Stomach (tissue), 9 donors: ENCODE measurements around the gene NPIPB2. TPM values are rescaled to one million over a fixed set of nuclear protein-coding genes. Genes with fewer than 3 reads are reported as not detected.

Experiments used
- DNase-seq, 2 donors: peaks; one replicate each; pipeline versions ENCODE4 v3.0.0 to v3.0.0-alpha.2; 2013 to 2019
- H3K27ac ChIP-seq, 5 donors: fragments of 200-600 bp in 4 of 5; sonication (generic) in 4 of 5; one replicate each; pipeline ENCODE4 v1.5.1; 2013 to 2019; ENCODE audit warnings: mild to moderate bottlenecking in 1 of 5, moderate library complexity in 1 of 5
- H3K27me3 ChIP-seq, 3 donors: fragments of 200-600 bp; sonication (generic); one replicate each; pipeline ENCODE4 v1.5.1; 2017 to 2019; ENCODE audit warnings: mixed run types in 1 of 3
- H3K36me3 ChIP-seq, 4 donors: fragments of 200-600 bp; sonication (generic); 1 replicate in 3 of 4; 2 replicates in 1 of 4; pipeline ENCODE4 v1.5.1; 2016 to 2019
- H3K4me1 ChIP-seq, 4 donors: fragments of 200-600 bp; sonication (generic); one replicate each; pipeline ENCODE4 v1.5.1; 2016 to 2019
- H3K4me3 ChIP-seq, 4 donors: fragments of 200-600 bp; sonication (generic) in 3 of 4; one replicate each; pipeline ENCODE4 v1.5.1; 2016 to 2019; ENCODE audit warnings: mild to moderate bottlenecking in 1 of 4
- H3K9me3 ChIP-seq, 4 donors: fragments of 200-600 bp; sonication (generic); one replicate each; pipeline ENCODE4 v1.5.1; 2016 to 2019
- EP300 ChIP-seq: sonication (generic); formaldehyde crosslinking; IDR thresholded peaks from one replicate; pipeline ENCODE4 v1.6.1; 2017; ENCODE audit warnings: antibody characterized with exemption
- POLR2A ChIP-seq, 4 donors: fragments of 450-650 bp; IDR thresholded peaks; one replicate each; pipeline ENCODE4 v1.6.1; 2016; ENCODE audit warnings: antibody characterized with exemption in 4 of 4, control low read depth in 2 of 4, mild to moderate bottlenecking in 1 of 4, moderate library complexity in 1 of 4
- POLR2AphosphoS5 ChIP-seq, 3 donors: sonication (generic); formaldehyde crosslinking; IDR thresholded peaks; one replicate each; pipeline ENCODE4 v1.6.1; 2016; ENCODE audit warnings: antibody characterized with exemption in 3 of 3
- WGBS, 5 donors: extraction: QIAGEN DNeasy Blood & Tissue Kit in 3 of 5; methylation state at CpG; one replicate each; pipeline versions ENCODE4 v1.1.5 to v1.1.7; 2013 to 2018; 5-methylcytosine and 5-hydroxymethylcytosine counted together
- intact Hi-C: fragments of 100-400 bp; cut with DNase I; formaldehyde crosslinking; loops from one replicate; pipeline ENCODE4 v1.15.1; 2023; ENCODE audit warnings: low total_unique reads
- polyA plus RNA-seq, 3 donors: library from polyadenylated mRNA; stranded (reverse); fragments of 200-250 nt; gene quantifications; one replicate each; pipeline ENCODE4 v1.2.3, GENCODE V29; 2013
- total RNA-seq, 5 donors: library from RNA; depleted of rRNA; stranded (reverse); fragments of >200 nt; gene quantifications; one replicate each; pipeline versions ENCODE4 v1.1.0 to v1.2.3, GENCODE V29; 2014 to 2016
- TF ChIP-seq, protein P1 (sequence below), 7 experiments: fragments of 450-650 bp in 4 of 7; fragments of 200-600 bp in 3 of 7; sonication (generic) in 3 of 7; IDR thresholded peaks; one replicate each; pipeline ENCODE4 v1.5.1; 2016 to 2019; ENCODE audit warnings: antibody characterized with exemption in 7 of 7, control low read depth in 2 of 7, mild to moderate bottlenecking in 1 of 7
- donor health status: healthy with polysubstance abuse.
- donor health status: Bipolar disorder and iron deficiency.
- donor health status: healthy.

NPIPB2 gene
- total and polyA plus RNA-seq, 8 donors: 1.7 to 55.8 (median 13.0) TPM

DNA sequence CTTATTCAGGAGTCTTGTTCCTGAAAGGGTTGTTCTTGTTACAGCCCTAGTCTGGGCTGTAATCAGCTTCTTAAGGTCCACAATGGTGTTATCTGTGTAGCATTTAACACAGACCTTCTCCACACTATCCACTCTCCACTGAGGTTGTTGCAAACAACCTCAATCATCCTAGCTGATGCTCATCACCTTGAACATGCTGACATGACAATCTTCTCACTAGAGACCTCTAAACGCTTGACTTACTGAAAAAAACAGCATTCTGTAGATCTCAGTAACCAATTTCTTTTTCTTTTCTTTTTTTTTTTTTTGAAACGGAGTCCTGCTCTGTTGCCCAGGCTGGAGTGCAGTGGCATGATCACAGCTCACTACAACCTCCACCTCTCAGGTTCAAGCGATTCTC lies 26.7 kb upstream of the NPIPB2 start:
- intact Hi-C loops: no loop called here
- Histone ChIP-seq H3K4me3 (no peak overlapping the region), H3K27ac (no peak overlapping the region), H3K36me3 (peaks cover 0 to 28% (median 5%) of the 10 kb centered on the region in 4 donors), H3K27me3 (no peaks in the 10 kb centered on the region), H3K9me3 (no peaks in the 10 kb centered on the region), H3K4me1 (no peaks in the 10 kb centered on the region)
- WGBS, 5 donors: 72 to 96% (median 91%) methylated on average over 3 of the region's 3 CpGs
- no peak for TF ChIP-seq EP300
- no peak for DNase-seq

DNA sequence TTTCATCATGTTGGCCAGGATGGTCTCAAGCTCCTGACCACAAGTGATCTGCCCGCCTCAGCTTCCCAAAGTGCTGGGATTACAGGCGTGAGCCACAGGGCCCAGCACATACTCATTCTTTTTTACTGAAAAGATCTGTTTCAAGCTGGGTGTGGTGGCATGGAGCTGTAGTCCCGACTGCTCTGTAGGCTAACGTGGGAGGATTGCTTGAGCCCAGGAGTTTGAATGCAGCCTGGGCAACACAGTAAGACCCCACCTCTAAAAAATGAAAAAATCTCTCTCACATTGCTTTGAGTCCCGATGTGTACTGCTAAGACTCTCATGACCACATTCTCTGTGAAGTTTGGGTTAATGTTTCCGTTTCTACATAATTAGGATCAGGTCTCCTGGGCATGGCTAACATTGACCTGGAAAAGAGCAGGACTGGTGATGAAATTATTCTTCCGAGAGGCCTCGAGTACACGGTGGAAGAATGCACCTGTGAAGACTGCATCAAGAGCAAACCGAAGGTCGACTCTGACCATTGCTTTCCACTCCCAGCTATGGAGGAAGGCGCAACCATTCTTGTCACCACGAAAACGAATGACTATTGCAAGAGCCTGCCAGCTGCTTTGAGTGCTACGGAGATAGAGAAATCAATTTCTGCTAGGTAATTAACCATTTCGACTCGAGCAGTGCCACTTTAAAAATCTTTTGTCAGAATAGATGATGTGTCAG lies 25.5 kb upstream of the NPIPB2 start:
- intact Hi-C loops: no loop called here
- 69 to 83% (median 74%) methylated on average over 17 of the region's 17 CpGs for WGBS, 5 donors
- H3K27ac ChIP-seq: no peak overlapping the region
- TF ChIP-seq, protein P1, sequence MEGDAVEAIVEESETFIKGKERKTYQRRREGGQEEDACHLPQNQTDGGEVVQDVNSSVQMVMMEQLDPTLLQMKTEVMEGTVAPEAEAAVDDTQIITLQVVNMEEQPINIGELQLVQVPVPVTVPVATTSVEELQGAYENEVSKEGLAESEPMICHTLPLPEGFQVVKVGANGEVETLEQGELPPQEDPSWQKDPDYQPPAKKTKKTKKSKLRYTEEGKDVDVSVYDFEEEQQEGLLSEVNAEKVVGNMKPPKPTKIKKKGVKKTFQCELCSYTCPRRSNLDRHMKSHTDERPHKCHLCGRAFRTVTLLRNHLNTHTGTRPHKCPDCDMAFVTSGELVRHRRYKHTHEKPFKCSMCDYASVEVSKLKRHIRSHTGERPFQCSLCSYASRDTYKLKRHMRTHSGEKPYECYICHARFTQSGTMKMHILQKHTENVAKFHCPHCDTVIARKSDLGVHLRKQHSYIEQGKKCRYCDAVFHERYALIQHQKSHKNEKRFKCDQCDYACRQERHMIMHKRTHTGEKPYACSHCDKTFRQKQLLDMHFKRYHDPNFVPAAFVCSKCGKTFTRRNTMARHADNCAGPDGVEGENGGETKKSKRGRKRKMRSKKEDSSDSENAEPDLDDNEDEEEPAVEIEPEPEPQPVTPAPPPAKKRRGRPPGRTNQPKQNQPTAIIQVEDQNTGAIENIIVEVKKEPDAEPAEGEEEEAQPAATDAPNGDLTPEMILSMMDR (IDR thresholded peaks at IDR 0.05): no peak
- TF ChIP-seq POLR2A (IDR thresholded peaks at IDR 0.05) (no peak), EP300 (no peak), POLR2AphosphoS5 (IDR thresholded peaks at IDR 0.05) (no peak)
- H3K9me3 ChIP-seq: no peaks in the 10 kb centered on the region
- H3K4me3 ChIP-seq: no peak overlapping the region
- DNase-seq: no peak
- H3K27me3 ChIP-seq: no peaks in the 10 kb centered on the region
- H3K4me1 ChIP-seq: no peaks in the 10 kb centered on the region
- peaks cover 0 to 16% (median 1%) of the 10 kb centered on the region in 4 donors for H3K36me3 ChIP-seq

DNA sequence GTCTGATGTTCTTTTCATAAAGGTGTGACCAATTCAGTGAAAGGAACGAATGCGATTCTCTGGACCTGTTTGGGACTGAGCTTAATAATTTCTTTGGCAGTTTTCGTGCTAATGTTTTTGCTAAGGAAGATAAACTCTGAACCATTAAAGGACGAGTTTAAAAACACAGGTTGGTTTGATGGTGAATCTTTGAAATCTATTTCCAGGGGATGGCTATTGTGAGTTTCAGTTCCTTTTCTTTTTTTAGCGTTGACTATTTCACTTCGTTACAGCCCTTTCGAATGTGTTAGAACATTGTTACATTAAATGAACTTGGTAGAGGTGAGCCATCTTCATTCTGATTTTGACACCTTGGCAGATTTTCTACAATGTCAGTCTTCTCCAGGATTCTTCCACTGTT lies 24.3 kb upstream of the NPIPB2 start:
- WGBS, 5 donors: 75 to 83% (median 82%) methylated on average over 7 of the region's 7 CpGs
- intact Hi-C loops: no loop called here
- TF ChIP-seq POLR2A (IDR thresholded peaks at IDR 0.05) (no peak), EP300 (no peak), POLR2AphosphoS5 (IDR thresholded peaks at IDR 0.05) (no peak)
- TF ChIP-seq, protein P1 (IDR thresholded peaks at IDR 0.05): no peak
- Histone ChIP-seq H3K27ac (no peak overlapping the region), H3K4me1 (no peaks in the 10 kb centered on the region), H3K4me3 (no peak overlapping the region), H3K9me3 (no peaks in the 10 kb centered on the region), H3K27me3 (no peaks in the 10 kb centered on the region), H3K36me3 (peaks cover 0 to 8% (median 0%) of the 10 kb centered on the region in 4 donors)
- no peak for DNase-seq

GRCh38 chr16:11964761-11965551 lies 23.1 kb upstream of the NPIPB2 start, which contains the start of gene TNFRSF17:
Gene TNFRSF17, plus strand, starts transcription at chr16:11965210. Its CDS starts 115 bp downstream, at chr16:11965325.
- no peak for DNase-seq
- Histone ChIP-seq H3K4me1 (no peaks in the 10 kb centered on the region), H3K4me3 (no peak within 1 kb of the TSS), H3K9me3 (no peaks in the 10 kb centered on the region), H3K27me3 (no peaks in the 10 kb centered on the region), H3K27ac (no peak within 1 kb of the TSS), H3K36me3 (no peaks in the 10 kb centered on the region)
- intact Hi-C loops: no loop called here
- no peak for TF ChIP-seq POLR2A (IDR thresholded peaks at IDR 0.05)
- no peak for TF ChIP-seq EP300
- TF ChIP-seq, protein P1 (IDR thresholded peaks at IDR 0.05): no peak
- no peak for TF ChIP-seq POLR2AphosphoS5 (IDR thresholded peaks at IDR 0.05)
- WGBS, 5 donors: 70 to 77% (median 77%) methylated on average over 9 of the region's 9 CpGs
